ENCODE results near the gene RASSF6.
"Not testable (repeated sequence)": the region's sequence is repeated elsewhere in the genome, so short reads cannot be mapped to it uniquely, and the experiment has no call there.

Gene RASSF6

GRCh38 chr4:73603271-73603710, 16.9 kb downstream of the RASSF6 start:
- TF ChIP-seq ZFX (IDR thresholded peaks at IDR 0.05) (no peak), CTCF (conservative IDR thresholded peaks at IDR 0.05) (no peak)
- no peak overlapping the region for H3K27ac ChIP-seq

DNA sequence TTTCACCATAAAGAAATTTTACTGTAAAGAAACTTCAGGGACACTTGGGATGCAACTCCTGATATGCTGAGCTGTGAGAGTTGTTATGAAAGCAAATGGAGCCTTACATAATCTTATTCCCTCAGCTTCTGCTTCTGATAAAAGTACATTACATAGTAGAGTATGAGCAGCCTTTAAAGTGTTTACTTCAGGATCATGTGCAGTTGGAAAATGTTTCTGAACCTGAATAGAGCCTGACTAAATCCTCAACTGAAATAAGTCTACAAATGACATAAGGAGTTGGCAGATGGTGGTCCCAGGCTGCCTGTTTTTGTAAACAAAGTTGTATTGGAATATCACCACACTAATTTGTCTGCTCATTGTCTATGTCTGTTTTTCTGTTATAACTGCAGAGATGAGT, 19.3 kb downstream of the RASSF6 start:
- no peak for TF ChIP-seq CTCF (conservative IDR thresholded peaks at IDR 0.05)
- no peak overlapping the region for H3K27ac ChIP-seq

DNA sequence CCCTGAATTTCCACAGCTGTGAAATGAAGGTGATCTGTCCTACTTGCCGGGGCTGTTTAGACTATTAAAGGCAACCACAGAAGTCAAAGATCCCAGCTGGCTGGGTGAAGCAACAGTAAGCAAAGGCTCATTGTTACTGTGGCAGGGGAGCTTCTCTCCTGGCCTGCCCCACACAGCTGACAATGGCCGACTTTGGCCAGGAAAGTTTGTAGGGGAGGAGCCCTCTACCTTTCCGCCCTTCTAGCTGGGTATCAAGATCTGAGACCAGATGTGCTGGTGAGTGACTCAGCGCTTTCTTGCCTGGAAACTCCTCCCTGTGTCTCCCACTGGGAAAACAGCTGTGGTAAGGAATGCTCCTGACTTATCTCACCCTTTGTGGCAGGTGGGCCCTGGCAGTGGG, 21.1 kb downstream of the RASSF6 start:
- TF ChIP-seq CTCF (conservative IDR thresholded peaks at IDR 0.05), result no peak
- no peak for TF ChIP-seq ZFX (IDR thresholded peaks at IDR 0.05)

DNA sequence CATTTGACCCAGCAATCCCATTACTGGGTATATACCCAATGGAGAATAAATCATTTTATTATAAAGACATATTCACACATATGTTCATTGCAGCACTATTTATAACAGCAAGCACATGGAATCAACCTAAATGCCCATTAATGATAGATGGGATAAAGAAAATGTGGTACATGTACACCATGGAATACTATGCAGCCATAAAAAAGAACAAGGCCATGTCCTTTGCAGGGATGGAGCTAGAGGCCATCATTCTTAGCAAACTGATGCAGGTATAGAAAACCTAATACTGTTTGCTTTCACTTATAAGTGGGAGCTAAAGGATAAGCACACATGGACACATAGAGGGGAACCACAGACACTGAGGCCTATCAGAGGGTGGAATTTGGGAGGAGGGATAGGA, 22.6 kb downstream of the RASSF6 start:
- H3K27ac ChIP-seq, result no peak overlapping the region
- TF ChIP-seq ZFX (IDR thresholded peaks at IDR 0.05) (no peak), CTCF (conservative IDR thresholded peaks at IDR 0.05) (no peak)

More for the DNA sequence above, 21.1 kb downstream of the RASSF6 start:
- no peak overlapping the region for H3K27ac ChIP-seq

DNA sequence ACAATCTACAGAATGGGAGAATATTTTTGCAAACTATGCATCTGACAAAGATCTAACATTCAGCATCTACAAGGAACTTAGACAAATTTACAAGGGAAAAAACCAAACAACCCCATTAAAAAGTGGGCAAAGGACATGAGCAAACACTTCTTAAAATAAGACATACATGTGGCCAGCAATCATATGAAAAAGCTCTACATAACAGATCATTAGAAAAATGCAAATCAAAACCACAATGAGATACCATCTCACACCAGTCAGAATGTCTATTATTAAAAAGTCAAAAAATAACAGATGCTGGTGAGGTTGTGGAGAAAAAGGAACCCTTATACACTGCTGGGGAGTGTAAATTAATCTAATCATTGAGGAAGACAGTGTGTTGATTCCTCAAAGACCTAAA, 23.1 kb downstream of the RASSF6 start:
- not testable (repeated sequence) for H3K27ac ChIP-seq

DNA sequence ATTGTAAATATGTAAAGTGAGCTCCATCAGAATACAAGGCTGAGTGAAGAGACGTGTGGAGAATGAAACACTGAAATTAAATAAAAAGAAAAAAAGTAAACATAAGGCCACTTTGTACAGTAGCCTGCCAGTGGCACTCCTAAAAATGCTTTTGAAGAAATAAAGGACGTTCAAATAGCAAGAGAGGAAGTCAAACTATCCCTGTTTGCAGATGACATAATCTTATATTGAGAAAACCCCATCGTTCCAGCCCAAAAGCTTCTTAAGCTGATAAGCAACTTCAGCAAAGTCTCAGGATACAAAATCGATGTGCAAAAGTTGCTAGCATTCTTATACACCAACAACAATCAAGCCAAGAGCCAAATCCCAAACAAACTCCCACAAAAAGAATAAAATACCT, 24.2 kb downstream of the RASSF6 start:
- TF ChIP-seq ZFX (IDR thresholded peaks at IDR 0.05) (no peak), CTCF (conservative IDR thresholded peaks at IDR 0.05) (no peak)
- no peak overlapping the region for H3K27ac ChIP-seq

- no peak overlapping the region for H3K27ac ChIP-seq
- TF ChIP-seq CTCF (conservative IDR thresholded peaks at IDR 0.05) (peak; percentile 75), ZFX (IDR thresholded peaks at IDR 0.05) (no peak)
These were observed 26.5 kb downstream of the RASSF6 start for GRCh38 chr4:73593631-73594241.
